ENCODE data around the gene PHKA2. TPM values are rescaled to one million over a fixed set of nuclear protein-coding genes. Genes with fewer than 3 reads are reported as not detected.

The PHKA2 gene
- total RNA-seq, 4 donors from 2014 or later, result 16.5 to 39.7 (median 24.8) TPM

GRCh38 chrX:18900401-18900976 is 83.4 kb downstream of the PHKA2 start:
- Histone ChIP-seq H3K4me1 (peaks cover 8% of the 10 kb centered on the region), H3K27ac (no peak overlapping the region), H3K9me3 (no peaks in the 10 kb centered on the region), H3K36me3 (peaks cover 25% of the 10 kb centered on the region), H3K27me3 (no peaks in the 10 kb centered on the region), H3K4me3 (no peak overlapping the region)
- no peak for TF ChIP-seq CTCF (IDR thresholded peaks at IDR 0.05)
- no peak for TF ChIP-seq POLR2AphosphoS5 (IDR thresholded peaks at IDR 0.05)
- TF ChIP-seq POLR2A (IDR thresholded peaks at IDR 0.05), result no peak
- TF ChIP-seq EP300 (IDR thresholded peaks at IDR 0.05), result no peak
- WGBS, result 76% methylated on average over 15 of the region's 15 CpGs
- no peak for DNase-seq (ENCODE audit: low spot score in 2 of 2)

- TF ChIP-seq POLR2AphosphoS5 (IDR thresholded peaks at IDR 0.05) (no peak), CTCF (IDR thresholded peaks at IDR 0.05) (no peak), POLR2A (IDR thresholded peaks at IDR 0.05) (no peak), EP300 (IDR thresholded peaks at IDR 0.05) (no peak)
- DNase-seq (ENCODE audit: low spot score in 2 of 2), result no peak
- WGBS, result 58% methylated on average over 13 of the region's 13 CpGs
- H3K4me3 ChIP-seq, result no peak overlapping the region
- H3K4me1 ChIP-seq, result peaks cover 8% of the 10 kb centered on the region
- no peaks in the 10 kb centered on the region for H3K27me3 ChIP-seq
- peaks cover 20% of the 10 kb centered on the region for H3K36me3 ChIP-seq
- H3K9me3 ChIP-seq, result no peaks in the 10 kb centered on the region
- H3K27ac ChIP-seq, result no peak overlapping the region
These were observed 84.0 kb downstream of the PHKA2 start for GRCh38 chrX:18899796-18900380.

GRCh38 chrX:18898492-18898891 is 85.4 kb downstream of the PHKA2 start:
- no peak for TF ChIP-seq POLR2AphosphoS5 (IDR thresholded peaks at IDR 0.05)
- TF ChIP-seq EP300 (IDR thresholded peaks at IDR 0.05), result no peak
- no peak for TF ChIP-seq CTCF (IDR thresholded peaks at IDR 0.05)
- no peak for TF ChIP-seq POLR2A (IDR thresholded peaks at IDR 0.05)
- Histone ChIP-seq H3K4me3 (no peak overlapping the region), H3K27ac (no peak overlapping the region), H3K36me3 (peaks cover 18% of the 10 kb centered on the region), H3K9me3 (no peaks in the 10 kb centered on the region), H3K27me3 (no peaks in the 10 kb centered on the region), H3K4me1 (peaks cover 8% of the 10 kb centered on the region)
- DNase-seq (ENCODE audit: low spot score in 2 of 2), result no peak
- 66% methylated on average over 5 of the region's 6 CpGs for WGBS

- Histone ChIP-seq H3K4me3 (no peak overlapping the region), H3K27ac (no peak overlapping the region), H3K27me3 (no peaks in the 10 kb centered on the region), H3K4me1 (peaks cover 8% of the 10 kb centered on the region), H3K9me3 (no peaks in the 10 kb centered on the region), H3K36me3 (peaks cover 15% of the 10 kb centered on the region)
- no peak for DNase-seq (ENCODE audit: low spot score in 2 of 2)
- 71% methylated on average over 11 of the region's 11 CpGs for WGBS
- TF ChIP-seq POLR2A (IDR thresholded peaks at IDR 0.05), result no peak
- TF ChIP-seq CTCF (IDR thresholded peaks at IDR 0.05), result no peak
- TF ChIP-seq POLR2AphosphoS5 (IDR thresholded peaks at IDR 0.05), result no peak
- TF ChIP-seq EP300 (IDR thresholded peaks at IDR 0.05), result no peak
These were observed 85.8 kb downstream of the PHKA2 start for GRCh38 chrX:18898091-18898490.

- Histone ChIP-seq H3K4me3 (no peak overlapping the region), H3K4me1 (peaks cover 8% of the 10 kb centered on the region), H3K27ac (no peak overlapping the region), H3K9me3 (no peaks in the 10 kb centered on the region), H3K36me3 (peaks cover 14% of the 10 kb centered on the region), H3K27me3 (no peaks in the 10 kb centered on the region)
- DNase-seq (ENCODE audit: low spot score in 2 of 2), result no peak
- TF ChIP-seq CTCF (IDR thresholded peaks at IDR 0.05), result no peak
- TF ChIP-seq POLR2A (IDR thresholded peaks at IDR 0.05), result no peak
- no peak for TF ChIP-seq POLR2AphosphoS5 (IDR thresholded peaks at IDR 0.05)
- TF ChIP-seq EP300 (IDR thresholded peaks at IDR 0.05), result no peak
- WGBS, result 90% methylated on average over 3 of the region's 15 CpGs
These were observed 86.3 kb downstream of the PHKA2 start for GRCh38 chrX:18897611-18898010.

Data from suprapubic skin (tissue), 4 donors.